ENCODE results near the gene RPL37.

Gene RPL37

DNA sequence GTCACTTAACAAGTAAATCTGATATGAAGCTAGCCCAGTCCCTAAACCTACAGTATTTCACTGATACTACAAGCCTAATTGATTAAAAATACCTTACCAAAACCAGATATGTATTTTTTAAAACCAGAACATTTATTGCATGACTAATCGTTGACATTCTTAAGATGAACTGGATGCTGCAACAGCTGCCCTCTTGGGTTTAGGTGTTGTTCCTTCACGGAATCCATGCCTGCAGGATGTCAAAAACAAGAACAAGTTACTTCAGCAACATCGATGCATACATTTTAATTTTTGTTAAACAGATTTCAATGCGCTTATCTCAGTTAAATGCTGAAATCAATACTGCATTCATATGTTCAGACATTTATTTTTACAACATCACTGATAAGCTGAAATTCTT is 2.7 kb downstream of the RPL37 start:
- Histone ChIP-seq H3K27ac (ENCODE audit: low read depth, low read length) (no peak overlapping the region), H3K36me3 (ENCODE audit: control insufficient read depth, insufficient read depth, low read length) (peaks cover 16% of the 10 kb centered on the region), H2BK5ac (ENCODE audit: low read length) (no peak overlapping the region), H4K5ac (ENCODE audit: low read length) (no peak overlapping the region), H3K4me1 (ENCODE audit: control insufficient read depth, low read depth, low read length) (no peaks in the 10 kb centered on the region), H4K8ac (ENCODE audit: low read depth, low read length) (no peak overlapping the region), H3K4ac (ENCODE audit: low read depth, low read length) (no peak overlapping the region), H3K9ac (ENCODE audit: low read length) (peak overlapping the region; percentile 100), H3K23ac (ENCODE audit: low read length) (no peak overlapping the region), H2BK15ac (replicated peaks; ENCODE audit: low read depth) (no peak overlapping the region), H3K27me3 (ENCODE audit: insufficient read depth, low read length, poor library complexity) (no peaks in the 10 kb centered on the region), H3K4me3 (ENCODE audit: low read length) (no peak overlapping the region), H3K79me1 (ENCODE audit: low read length) (peaks cover 6% of the 10 kb centered on the region), H3K4me2 (ENCODE audit: low read length) (peak overlapping the region; percentile 14), H3K56ac (ENCODE audit: low read length) (no peak overlapping the region), H3K18ac (ENCODE audit: low read length) (no peak overlapping the region), H3K79me2 (ENCODE audit: control insufficient read depth, insufficient read depth, low read length) (peaks cover 37% of the 10 kb centered on the region), H2BK120ac (ENCODE audit: low read depth, low read length) (no peak overlapping the region), H2AK5ac (ENCODE audit: low read length) (no peak overlapping the region)
- no peak for DNase-seq
- WGBS (ENCODE audit: extremely low coverage, insufficient coverage, low lambda C conversion rate), result no CpG with 5 or more reads among the region's 4 CpGs

- no peak overlapping the region for H2BK120ac ChIP-seq (ENCODE audit: low read depth, low read length)
- no peak overlapping the region for H4K8ac ChIP-seq (ENCODE audit: low read depth, low read length)
- no peak overlapping the region for H3K4ac ChIP-seq (ENCODE audit: low read depth, low read length)
- peak overlapping the region; percentile 52 for H3K9ac ChIP-seq (ENCODE audit: low read length)
- DNase-seq, result no peak
- H3K79me2 ChIP-seq (ENCODE audit: control insufficient read depth, insufficient read depth, low read length), result peaks cover 37% of the 10 kb centered on the region
- H3K27me3 ChIP-seq (ENCODE audit: insufficient read depth, low read length, poor library complexity), result no peaks in the 10 kb centered on the region
- H4K5ac ChIP-seq (ENCODE audit: low read length), result no peak overlapping the region
- no peaks in the 10 kb centered on the region for H3K4me1 ChIP-seq (ENCODE audit: control insufficient read depth, low read depth, low read length)
- no peak overlapping the region for H2BK15ac ChIP-seq (replicated peaks; ENCODE audit: low read depth)
- H2AK5ac ChIP-seq (ENCODE audit: low read length), result no peak overlapping the region
- H3K36me3 ChIP-seq (ENCODE audit: control insufficient read depth, insufficient read depth, low read length), result peaks cover 18% of the 10 kb centered on the region
- H3K27ac ChIP-seq (ENCODE audit: low read depth, low read length), result no peak overlapping the region
- H2BK5ac ChIP-seq (ENCODE audit: low read length), result no peak overlapping the region
- H3K4me3 ChIP-seq (ENCODE audit: low read length), result no peak overlapping the region
- no peak overlapping the region for H3K4me2 ChIP-seq (ENCODE audit: low read length)
- no peak overlapping the region for H3K23ac ChIP-seq (ENCODE audit: low read length)
- peak overlapping the region; percentile 46 for H3K56ac ChIP-seq (ENCODE audit: low read length)
- H3K79me1 ChIP-seq (ENCODE audit: low read length), result peaks cover 6% of the 10 kb centered on the region
- no peak overlapping the region for H3K18ac ChIP-seq (ENCODE audit: low read length)
- no CpG with 5 or more reads among the region's 4 CpGs for WGBS (ENCODE audit: extremely low coverage, insufficient coverage, low lambda C conversion rate)
These were observed 3.4 kb downstream of the RPL37 start for GRCh38 chr5:40831346-40832210.

- Histone ChIP-seq H2AK5ac (ENCODE audit: low read length) (no peak overlapping the region), H2BK5ac (ENCODE audit: low read length) (no peak overlapping the region), H2BK120ac (ENCODE audit: low read depth, low read length) (no peak overlapping the region), H3K9ac (ENCODE audit: low read length) (no peak overlapping the region), H2BK15ac (replicated peaks; ENCODE audit: low read depth) (no peak overlapping the region), H4K5ac (ENCODE audit: low read length) (no peak overlapping the region), H3K18ac (ENCODE audit: low read length) (no peak overlapping the region), H3K56ac (ENCODE audit: low read length) (no peak overlapping the region), H3K23ac (ENCODE audit: low read length) (no peak overlapping the region), H3K27me3 (ENCODE audit: insufficient read depth, low read length, poor library complexity) (no peaks in the 10 kb centered on the region), H4K8ac (ENCODE audit: low read depth, low read length) (no peak overlapping the region), H3K4me1 (ENCODE audit: control insufficient read depth, low read depth, low read length) (no peaks in the 10 kb centered on the region), H3K79me2 (ENCODE audit: control insufficient read depth, insufficient read depth, low read length) (peaks cover 37% of the 10 kb centered on the region), H3K4me3 (ENCODE audit: low read length) (no peak overlapping the region), H3K4me2 (ENCODE audit: low read length) (no peak overlapping the region), H3K4ac (ENCODE audit: low read depth, low read length) (no peak overlapping the region), H3K36me3 (ENCODE audit: control insufficient read depth, insufficient read depth, low read length) (peaks cover 19% of the 10 kb centered on the region), H3K27ac (ENCODE audit: low read depth, low read length) (no peak overlapping the region), H3K79me1 (ENCODE audit: low read length) (peaks cover 6% of the 10 kb centered on the region)
- WGBS (ENCODE audit: extremely low coverage, insufficient coverage, low lambda C conversion rate), result no CpG with 5 or more reads among the region's 13 CpGs
- no peak for DNase-seq
These were observed 5.1 kb downstream of the RPL37 start for GRCh38 chr5:40829748-40830533.

GRCh38 chr5:40828690-40829661 is 6.0 kb downstream of the RPL37 start:
- peak overlapping the region; percentile 6 for H3K9ac ChIP-seq (ENCODE audit: low read length)
- H3K23ac ChIP-seq (ENCODE audit: low read length), result no peak overlapping the region
- no peaks in the 10 kb centered on the region for H3K4me1 ChIP-seq (ENCODE audit: control insufficient read depth, low read depth, low read length)
- H4K5ac ChIP-seq (ENCODE audit: low read length), result no peak overlapping the region
- no peak overlapping the region for H3K27ac ChIP-seq (ENCODE audit: low read depth, low read length)
- no peak for DNase-seq
- H2BK5ac ChIP-seq (ENCODE audit: low read length), result no peak overlapping the region
- no peak overlapping the region for H3K4ac ChIP-seq (ENCODE audit: low read depth, low read length)
- H3K4me2 ChIP-seq (ENCODE audit: low read length), result no peak overlapping the region
- no peak overlapping the region for H2AK5ac ChIP-seq (ENCODE audit: low read length)
- peaks cover 17% of the 10 kb centered on the region for H3K36me3 ChIP-seq (ENCODE audit: control insufficient read depth, insufficient read depth, low read length)
- H4K8ac ChIP-seq (ENCODE audit: low read depth, low read length), result no peak overlapping the region
- no peak overlapping the region for H2BK120ac ChIP-seq (ENCODE audit: low read depth, low read length)
- H3K27me3 ChIP-seq (ENCODE audit: insufficient read depth, low read length, poor library complexity), result no peaks in the 10 kb centered on the region
- H3K79me1 ChIP-seq (ENCODE audit: low read length), result peaks cover 6% of the 10 kb centered on the region
- WGBS (ENCODE audit: extremely low coverage, insufficient coverage, low lambda C conversion rate), result no CpG with 5 or more reads among the region's 3 CpGs
- H3K56ac ChIP-seq (ENCODE audit: low read length), result no peak overlapping the region
- peaks cover 27% of the 10 kb centered on the region for H3K79me2 ChIP-seq (ENCODE audit: control insufficient read depth, insufficient read depth, low read length)
- H2BK15ac ChIP-seq (replicated peaks; ENCODE audit: low read depth), result no peak overlapping the region
- H3K18ac ChIP-seq (ENCODE audit: low read length), result no peak overlapping the region
- no peak overlapping the region for H3K4me3 ChIP-seq (ENCODE audit: low read length)

- DNase-seq, result no peak
- Histone ChIP-seq H2BK15ac (replicated peaks; ENCODE audit: low read depth) (no peak overlapping the region), H3K18ac (ENCODE audit: low read length) (no peak overlapping the region), H3K36me3 (ENCODE audit: control insufficient read depth, insufficient read depth, low read length) (peaks cover 15% of the 10 kb centered on the region), H3K23ac (ENCODE audit: low read length) (no peak overlapping the region), H3K4ac (ENCODE audit: low read depth, low read length) (no peak overlapping the region), H3K4me1 (ENCODE audit: control insufficient read depth, low read depth, low read length) (no peaks in the 10 kb centered on the region), H3K56ac (ENCODE audit: low read length) (no peak overlapping the region), H3K27ac (ENCODE audit: low read depth, low read length) (no peak overlapping the region), H2BK5ac (ENCODE audit: low read length) (no peak overlapping the region), H4K5ac (ENCODE audit: low read length) (no peak overlapping the region), H3K79me2 (ENCODE audit: control insufficient read depth, insufficient read depth, low read length) (peaks cover 19% of the 10 kb centered on the region), H3K4me3 (ENCODE audit: low read length) (no peak overlapping the region), H3K79me1 (ENCODE audit: low read length) (peaks cover 6% of the 10 kb centered on the region), H3K27me3 (ENCODE audit: insufficient read depth, low read length, poor library complexity) (no peaks in the 10 kb centered on the region), H4K8ac (ENCODE audit: low read depth, low read length) (no peak overlapping the region), H3K9ac (ENCODE audit: low read length) (no peak overlapping the region), H3K4me2 (ENCODE audit: low read length) (no peak overlapping the region), H2BK120ac (ENCODE audit: low read depth, low read length) (no peak overlapping the region), H2AK5ac (ENCODE audit: low read length) (no peak overlapping the region)
- WGBS (ENCODE audit: extremely low coverage, insufficient coverage, low lambda C conversion rate), result no CpG with 5 or more reads among the region's 3 CpGs
These were observed 6.9 kb downstream of the RPL37 start for GRCh38 chr5:40828021-40828631.

Data from mesendoderm (in vitro differentiated cells).